SU-DHL-6 (cell line): ENCODE measurements around the gene PBX1.

ENCODE experiments used
- EZH2phosphoT487 ChIP-seq: fragments of 200-600 bp; sonication (generic), shearing (Covaris generic); conservative IDR thresholded peaks from 2 replicates; pipeline ENCODE4 v1.6.1; 2018; ENCODE audit warnings: mild to moderate bottlenecking, antibody characterized with exemption, low read length, moderate library complexity, mixed read lengths
- TF ChIP-seq, protein P1 (sequence below): fragments of 200-600 bp; sonication (generic); IDR thresholded peaks from one replicate; pipeline ENCODE4 v1.5.1; 2017; ENCODE audit warnings: antibody characterized with exemption, mild to moderate bottlenecking, low read length, moderate library complexity; ENCODE audit not compliant: insufficient read depth, poor library complexity, severe bottlenecking

DNA sequence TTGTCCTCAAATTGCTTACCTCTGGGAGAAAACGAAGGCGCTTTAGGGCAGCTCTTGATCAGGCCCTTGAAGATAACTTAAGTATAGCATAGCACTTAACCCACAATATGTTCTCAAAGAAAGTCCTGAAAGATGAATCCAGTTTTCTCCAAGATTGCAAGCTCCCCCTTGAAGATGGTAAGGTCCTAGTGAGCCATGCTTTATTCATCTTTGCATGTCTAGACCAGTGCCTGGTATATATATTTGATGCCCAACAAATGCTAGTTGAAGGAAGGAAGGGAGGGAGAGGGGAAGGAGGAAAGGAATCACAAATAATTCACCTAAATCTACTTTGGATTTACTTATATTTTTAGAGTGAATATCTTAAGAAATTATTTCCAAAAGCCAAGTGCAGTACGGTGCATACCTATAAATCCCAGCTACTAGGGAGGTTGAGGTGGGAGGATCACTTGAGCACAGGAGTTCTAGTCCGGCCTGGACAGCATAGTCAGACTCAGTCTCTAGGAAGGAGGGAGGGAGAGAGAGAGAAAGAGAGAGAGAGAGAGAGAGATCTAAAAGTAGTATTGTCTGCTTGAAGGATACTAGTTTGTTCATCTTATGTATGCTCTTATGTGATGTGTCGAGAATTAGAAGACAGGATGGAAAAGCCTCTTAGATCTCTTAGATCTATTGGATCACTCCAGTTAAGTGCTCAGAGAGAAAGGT is 25.0 kb downstream of the PBX1 start:
- TF ChIP-seq, protein P1, sequence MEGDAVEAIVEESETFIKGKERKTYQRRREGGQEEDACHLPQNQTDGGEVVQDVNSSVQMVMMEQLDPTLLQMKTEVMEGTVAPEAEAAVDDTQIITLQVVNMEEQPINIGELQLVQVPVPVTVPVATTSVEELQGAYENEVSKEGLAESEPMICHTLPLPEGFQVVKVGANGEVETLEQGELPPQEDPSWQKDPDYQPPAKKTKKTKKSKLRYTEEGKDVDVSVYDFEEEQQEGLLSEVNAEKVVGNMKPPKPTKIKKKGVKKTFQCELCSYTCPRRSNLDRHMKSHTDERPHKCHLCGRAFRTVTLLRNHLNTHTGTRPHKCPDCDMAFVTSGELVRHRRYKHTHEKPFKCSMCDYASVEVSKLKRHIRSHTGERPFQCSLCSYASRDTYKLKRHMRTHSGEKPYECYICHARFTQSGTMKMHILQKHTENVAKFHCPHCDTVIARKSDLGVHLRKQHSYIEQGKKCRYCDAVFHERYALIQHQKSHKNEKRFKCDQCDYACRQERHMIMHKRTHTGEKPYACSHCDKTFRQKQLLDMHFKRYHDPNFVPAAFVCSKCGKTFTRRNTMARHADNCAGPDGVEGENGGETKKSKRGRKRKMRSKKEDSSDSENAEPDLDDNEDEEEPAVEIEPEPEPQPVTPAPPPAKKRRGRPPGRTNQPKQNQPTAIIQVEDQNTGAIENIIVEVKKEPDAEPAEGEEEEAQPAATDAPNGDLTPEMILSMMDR, result no peak
- no peak for TF ChIP-seq EZH2phosphoT487
